ENCODE results near the gene MPI.

The MPI gene

GRCh38 chr15:74889883-74890664, at the start of gene MPI:
Gene MPI, plus strand, starts transcription at chr15:74890042. Its CDS starts 32 bp downstream, at chr15:74890074.
- peak; percentile 86 for DNase-seq

GRCh38 chr15:74840851-74841775, 48.7 kb upstream of the MPI start:
- no peak for DNase-seq

GRCh38 chr15:74841891-74842373, 47.9 kb upstream of the MPI start:
- no peak for DNase-seq

GRCh38 chr15:74842581-74843444, 47.0 kb upstream of the MPI start, which contains the start of gene ULK3:
Gene ULK3, minus strand, starts transcription at chr15:74843156. Its CDS starts 51 bp downstream, at chr15:74843105.
- peak; percentile 93 for DNase-seq

GRCh38 chr15:74843445-74843828, 46.4 kb upstream of the MPI start:
- no peak for DNase-seq

GRCh38 chr15:74843891-74844299, 45.9 kb upstream of the MPI start:
- no peak for DNase-seq

- DNase-seq = no peak
Measured at GRCh38 chr15:74844319-74845207, 45.3 kb upstream of the MPI start.

- DNase-seq = peak; percentile 53
Measured at GRCh38 chr15:74845208-74845568, 44.7 kb upstream of the MPI start.

- DNase-seq = no peak
Measured at GRCh38 chr15:74845581-74845980, 44.3 kb upstream of the MPI start.

GRCh38 chr15:74847432-74847831, 42.4 kb upstream of the MPI start:
- DNase-seq = no peak

GRCh38 chr15:74850393-74850792, 39.4 kb upstream of the MPI start:
- no peak for DNase-seq

GRCh38 chr15:74851960-74852359, 37.9 kb upstream of the MPI start:
- no peak for DNase-seq

GRCh38 chr15:74854453-74855022, 35.3 kb upstream of the MPI start:
- DNase-seq = no peak

GRCh38 chr15:74855857-74856256, 34.0 kb upstream of the MPI start:
- DNase-seq = no peak

GRCh38 chr15:74856537-74856936, 33.3 kb upstream of the MPI start:
- DNase-seq = no peak

- no peak for DNase-seq
Measured at GRCh38 chr15:74857082-74857655, 32.7 kb upstream of the MPI start.

- DNase-seq = no peak
Measured at GRCh38 chr15:74857671-74858368, 32.0 kb upstream of the MPI start.

GRCh38 chr15:74858369-74858740, 31.5 kb upstream of the MPI start:
- no peak for DNase-seq

- DNase-seq = no peak
Measured at GRCh38 chr15:74863239-74864056, 26.4 kb upstream of the MPI start.

Measured in activated CD8-positive, alpha-beta memory T cell treated with anti-CD3 and anti-CD28 coated beads, Interleukin-2, amount 50 U/mL, for 4 hours (primary cell).